HepG2 (cell line): ENCODE measurements around the gene HJURP. TPM values are rescaled to one million over a fixed set of nuclear protein-coding genes. Genes with fewer than 3 reads are reported as not detected.

Source experiments
- ATAC-seq: fragments of 200-7000 bp; cut with Tn5 transposase; 3 replicates; pipeline ENCODE4 v1.9.1; 2020; ENCODE audit warnings: mild to moderate bottlenecking, moderate library complexity
- BruUV-seq: library from RNA; stranded (reverse); fragments of 400-500 nt; replicated peaks from 2 replicates; lab custom pipeline; 2021; lab: Mats Ljungman, UMichigan
- CTCF ChIA-PET: fragments of 300-600 bp; formaldehyde crosslinking; extraction: SDS; loops from one replicate; lab custom pipeline; 2021; ENCODE audit warnings: low total read pairs, inconsistent platforms, low intra/inter-chr PET ratio; lab: Yijun Ruan, JAX
- POLR2A ChIA-PET: fragments of 350-600 bp; sonication (Branson Sonifier 250); formaldehyde crosslinking; loops from one replicate; lab custom pipeline; 2020; ENCODE audit warnings: antibody characterized with exemption, inconsistent platforms; lab: Yijun Ruan, JAX
- DNase-seq: peaks from one replicate; pipeline ENCODE4 v3.0.0-alpha.2; 2015; ENCODE audit warnings: low spot score
- FAIRE-seq: peaks from 3 replicates; lab custom pipeline; 2011; peaks lifted over from hg19 to GRCh38; lab: Jason Lieb, UNC
- H2AFZ ChIP-seq: one replicate; pipeline ENCODE4 v1.6.1; 2011; ENCODE audit warnings: low read length, inconsistent platforms
- H3K27ac ChIP-seq: fragments of 300-600 bp; 3 replicates; pipeline ENCODE4 v1.8.0; 2011; ENCODE audit warnings: mixed run types, mild to moderate bottlenecking, mixed read lengths, low read length, inconsistent platforms; ENCODE audit not compliant: insufficient read depth; ENCODE audit errors: extremely low read length
- H3K27me3 ChIP-seq, 2 experiments: fragments of 200-600 bp in 1 of 2; 2 replicates in 1 of 2; 3 replicates in 1 of 2; pipeline versions ENCODE4 v1.6.0 to v1.8.0; 2011; ENCODE audit warnings: low read length in 2 of 2, mild to moderate bottlenecking in 2 of 2, moderate library complexity in 2 of 2, inconsistent platforms in 1 of 2; ENCODE audit not compliant: insufficient read depth in 2 of 2, control insufficient read depth in 1 of 2
- H3K36me3 ChIP-seq, 2 experiments: fragments of 200-600 bp in 1 of 2; replicated peaks in 1 of 2; 2 replicates in 1 of 2; 3 replicates in 1 of 2; pipeline versions ENCODE4 v1.5.1 to v1.8.0; 2011; ENCODE audit warnings: low read length in 2 of 2, inconsistent platforms in 1 of 2; ENCODE audit not compliant: insufficient read depth in 2 of 2, control insufficient read depth in 1 of 2
- H3K4me1 ChIP-seq: 2 replicates; pipeline ENCODE4 v1.5.1; 2012; ENCODE audit warnings: low read length, inconsistent platforms; ENCODE audit not compliant: insufficient read depth
- H3K4me2 ChIP-seq: 2 replicates; pipeline ENCODE4 v1.6.0; 2011; ENCODE audit warnings: low read depth, low read length, inconsistent platforms
- H3K4me3 ChIP-seq, 3 experiments: fragments of 200-600 bp in 1 of 3; sonication (generic), shearing (Covaris generic) in 1 of 3; replicated peaks in 1 of 3; 2 replicates each; pipeline ENCODE4 v1.5.1; 2011 to 2016; ENCODE audit warnings: low read length in 3 of 3, inconsistent platforms in 2 of 3, low read depth in 2 of 3, mild to moderate bottlenecking in 2 of 3, control low read depth in 1 of 3, mixed read lengths in 1 of 3; ENCODE audit not compliant: insufficient read depth in 1 of 3
- H3K79me2 ChIP-seq: one replicate; pipeline ENCODE4 v1.6.1; 2011; ENCODE audit warnings: low read length, inconsistent platforms; ENCODE audit not compliant: insufficient read depth
- H3K9ac ChIP-seq: 2 replicates; pipeline ENCODE4 v1.6.0; 2011; ENCODE audit warnings: mild to moderate bottlenecking, low read depth, low read length, inconsistent platforms; ENCODE audit not compliant: insufficient read depth
- H3K9me3 ChIP-seq: 2 replicates; pipeline ENCODE4 v1.5.1; 2012; ENCODE audit warnings: mild to moderate bottlenecking, low read length
- H4K20me1 ChIP-seq: 2 replicates; pipeline ENCODE4 v1.6.0; 2011; ENCODE audit warnings: inconsistent platforms, mild to moderate bottlenecking, low read length, moderate library complexity; ENCODE audit not compliant: insufficient read depth
- HMGA1 ChIP-seq: sonication (generic); formaldehyde crosslinking; conservative IDR thresholded peaks from 2 replicates; pipeline ENCODE4 v1.4.0; 2020; ENCODE audit warnings: missing genetic modification reagents
- JARID2 ChIP-seq: sonication (generic); formaldehyde crosslinking; IDR thresholded peaks from 2 replicates; pipeline ENCODE4 v1.8.1; 2023; ENCODE audit warnings: missing genetic modification reagents, inconsistent platforms; ENCODE audit not compliant: insufficient replicate concordance
- KDM4B ChIP-seq: sonication (generic); formaldehyde crosslinking; IDR thresholded peaks from 2 replicates; pipeline ENCODE4 v1.4.0; 2020; ENCODE audit warnings: missing genetic modification reagents
- MYNN ChIP-seq: sonication (generic); formaldehyde crosslinking; IDR thresholded peaks from 2 replicates; pipeline ENCODE4 v1.4.0; 2020; ENCODE audit warnings: mild to moderate bottlenecking, low read depth, missing genetic modification reagents
- U2AF1 ChIP-seq: fragments of 200-400 bp; formaldehyde crosslinking; optimal IDR thresholded peaks from 2 replicates; pipeline ENCODE3; 2017; ENCODE audit warnings: mild to moderate bottlenecking, low read depth, low read length
- ZBTB20 ChIP-seq: sonication (generic); formaldehyde crosslinking; IDR thresholded peaks from 2 replicates; pipeline ENCODE4 v1.8.1; 2023; ENCODE audit warnings: missing genetic modification reagents, low read depth, mild to moderate bottlenecking, borderline replicate concordance
- ZNF350 ChIP-seq: sonication (generic); formaldehyde crosslinking; IDR thresholded peaks from 2 replicates; pipeline ENCODE4 v1.4.0; 2020; ENCODE audit warnings: mild to moderate bottlenecking, low read depth, missing genetic modification reagents, borderline replicate concordance
- ZNF589 ChIP-seq: sonication (generic); formaldehyde crosslinking; conservative IDR thresholded peaks from 2 replicates; pipeline ENCODE4 v1.8.0; 2022; ENCODE audit warnings: mild to moderate bottlenecking, moderate library complexity, missing genetic modification reagents
- ZNF746 ChIP-seq: sonication (generic); formaldehyde crosslinking; IDR thresholded peaks from 2 replicates; pipeline ENCODE4 v1.8.0; 2022; ENCODE audit warnings: mild to moderate bottlenecking, missing genetic modification reagents
- ZNF749 ChIP-seq: sonication (generic); formaldehyde crosslinking; IDR thresholded peaks from 2 replicates; pipeline ENCODE4 v1.8.0; 2022; ENCODE audit warnings: mild to moderate bottlenecking, missing genetic modification reagents, moderate library complexity, borderline replicate concordance
- ZNF792 ChIP-seq: IDR thresholded peaks from 2 replicates; pipeline ENCODE4 v1.6.1; 2016
- ZSCAN25 ChIP-seq: sonication (generic); formaldehyde crosslinking; IDR thresholded peaks from 2 replicates; pipeline ENCODE4 v1.8.0; 2022; ENCODE audit warnings: mild to moderate bottlenecking, missing genetic modification reagents
- WGBS: methylation state at CpG from one replicate; pipeline ENCODE4 v1.1.6; 2017; ENCODE audit warnings: low lambda C conversion rate; 5-methylcytosine and 5-hydroxymethylcytosine counted together
- in situ Hi-C: cut with HindIII; loops from 2 replicates; pipeline ENCODE4 v1.10.0; 2017; ENCODE audit warnings: low pct_unique_long_range_greater_than_20kb; ENCODE audit not compliant: extremely low pct_ligation_motif_present
- intact Hi-C: fragments of 100-400 bp; cut with micrococcal nuclease; formaldehyde crosslinking; loops from one replicate; pipeline ENCODE4 v1.10.0; 2022; ENCODE audit not compliant: unreplicated experiment
- polyA plus RNA-seq, 8 experiments: library from polyadenylated mRNA; depleted of rRNA in 3 of 8; stranded (reverse) in 7 of 8; unstranded in 1 of 8; fragments of >200 nt; fragmentation: Illumina TruSeq in 4 of 8; extraction: Trizol in 4 of 8; gene quantifications; 2 replicates each; pipeline versions ENCODE4 v1.2.1 to v1.2.3, GENCODE V29; 2011 to 2016; ENCODE audit warnings: low read depth in 4 of 8, missing spikeins in 1 of 8, mixed read lengths in 1 of 8; ENCODE audit not compliant: insufficient read depth in 1 of 8
- total RNA-seq, 5 experiments: library from RNA; depleted of rRNA; stranded (reverse); fragments of >200 nt; fragmentation: Illumina TruSeq; extraction: Trizol; gene quantifications; 2 replicates each; pipeline ENCODE4 v1.2.3, GENCODE V29; 2016; ENCODE audit warnings: low read depth in 1 of 5

Gene HJURP
- total and polyA plus RNA-seq, 2 of the 13 experiments (the other 11 are each of a cell fraction or from before 2014, with no cell fraction given), result 36.3 to 43.9 TPM

DNA sequence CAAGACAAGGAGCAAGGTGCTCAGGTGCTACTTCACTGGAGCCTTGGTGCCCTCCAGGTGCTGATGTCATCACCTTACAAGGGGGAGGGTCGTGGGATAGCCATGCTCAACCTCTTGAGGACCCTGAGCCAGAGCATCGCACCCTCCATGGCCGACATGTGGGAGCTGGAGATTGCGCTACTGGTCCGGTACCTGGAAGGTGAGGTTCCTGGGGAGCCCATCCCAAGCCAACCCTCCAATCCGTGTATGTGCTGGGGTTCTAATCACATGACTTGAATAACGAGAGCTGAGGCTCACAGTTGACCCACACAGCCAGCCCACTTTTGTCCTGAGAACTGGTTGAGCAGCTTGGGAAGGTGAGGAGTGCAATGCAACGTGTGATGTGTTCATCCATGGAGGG lies 50.3 kb downstream of the HJURP start:
- no peak for ATAC-seq
- Histone ChIP-seq H3K4me3 (no peak overlapping the region), H4K20me1 (no peaks in the 10 kb centered on the region), H3K79me2 (no peaks in the 10 kb centered on the region), H3K36me3 (no peaks in the 10 kb centered on the region), H3K27me3 (peaks cover 0 to 52% of the 10 kb centered on the region in 2 experiments; a peak in 3 of 5 replicates)
- FAIRE-seq, result no peak
- POLR2A ChIA-PET, result no interaction called here
- intact Hi-C loops, result no loop called here
- DNase-seq, result no peak
- TF ChIP-seq MYNN (CRISPR knock-in tag) (no peak), ZSCAN25 (no peak), ZNF746 (CRISPR knock-in tag) (no peak), ZNF350 (CRISPR knock-in tag) (no peak), ZNF792 (CRISPR knock-in tag) (no peak), JARID2 (CRISPR knock-in tag) (no peak), HMGA1 (CRISPR knock-in tag) (no peak), U2AF1 (no peak), KDM4B (CRISPR knock-in tag) (no peak), ZBTB20 (CRISPR knock-in tag) (no peak), ZNF589 (CRISPR knock-in tag) (no peak), ZNF749 (CRISPR knock-in tag) (no peak)
- TF ChIP-seq, all 625 proteins: peak for 0
- no peak overlapping the region for H3K9ac ChIP-seq
- no peak overlapping the region for H3K4me2 ChIP-seq
- whole genome bisulfite sequencing, result 41% methylated on average over 8 of the region's 8 CpGs
- no peaks in the 10 kb centered on the region for H3K4me1 ChIP-seq
- in situ Hi-C loops, result no loop called here
- no peak overlapping the region for H3K27ac ChIP-seq
- H3K9me3 ChIP-seq, result no peaks in the 10 kb centered on the region
- no TSS peak for BruUV-seq
- no peak overlapping the region for H2AFZ ChIP-seq
- CTCF ChIA-PET, result no interaction called here
